ENCODE measurements around the gene BTBD1.
A peak's percentile ranks its signal among the peaks of the same experiment; 100 is the strongest.
"Not testable (repeated sequence)": the region's sequence is repeated elsewhere in the genome, so short reads cannot be mapped to it uniquely, and the experiment has no call there.

BTBD1 gene

GRCh38 chr15:83010709-83011270, 56.3 kb downstream of the BTBD1 start:
- H2AK5ac ChIP-seq (ENCODE audit: low read length), result peak overlapping the region; percentile 1
- H3K79me2 ChIP-seq (ENCODE audit: control insufficient read depth, insufficient read depth, low read length, poor library complexity), result peaks cover 7% of the 10 kb centered on the region
- peak overlapping the region; percentile 76 for H2AFZ ChIP-seq (ENCODE audit: insufficient read depth, low read length, poor library complexity)
- H3K9ac ChIP-seq (ENCODE audit: low read length), result peak overlapping the region; percentile 92
- DNase-seq, result peak; percentile 65 to 74
- peak overlapping the region; percentile 33 for H4K12ac ChIP-seq (ENCODE audit: low read depth, low read length)
- peaks cover 5 to 9% of the 10 kb centered on the region in 2 experiments for H3K4me1 ChIP-seq (ENCODE audit: control insufficient read depth in 1 of 2, insufficient read depth in 2 of 2, low read length in 2 of 2)
- H3K36me3 ChIP-seq (ENCODE audit: control insufficient read depth in 1 of 2, insufficient read depth in 2 of 2, low read length in 2 of 2), result peaks cover 10 to 21% of the 10 kb centered on the region in 2 experiments
- H4K91ac ChIP-seq (ENCODE audit: low read depth, low read length), result peak overlapping the region; percentile 58
- H3K4ac ChIP-seq (ENCODE audit: low read depth, low read length), result peak overlapping the region; percentile 47
- no peak overlapping the region for H2BK12ac ChIP-seq (ENCODE audit: low read length)
- peaks cover 11% of the 10 kb centered on the region for H3K79me1 ChIP-seq (ENCODE audit: low read length)
- H3K27me3 ChIP-seq (ENCODE audit: insufficient read depth, low read length), result no peaks in the 10 kb centered on the region
- peaks cover 2% of the 10 kb centered on the region for H3K9me3 ChIP-seq (ENCODE audit: insufficient read depth, low read depth, low read length)
- no peak overlapping the region for H2BK5ac ChIP-seq (ENCODE audit: low read depth, low read length, poor library complexity)
- no peak overlapping the region for H3K27ac ChIP-seq (ENCODE audit: low read depth, low read length)
- peak overlapping the region; percentile 90 for H3K4me2 ChIP-seq (ENCODE audit: low read length)
- peak overlapping the region; percentile 88 for H4K8ac ChIP-seq (ENCODE audit: low read depth, low read length)
- peak overlapping the region; percentile 42 for H3K18ac ChIP-seq (ENCODE audit: low read length)
- peak overlapping the region; percentile 96 for H3K4me3 ChIP-seq (ENCODE audit: low read depth, low read length)
- WGBS (ENCODE audit: extremely low coverage, insufficient coverage, insufficient read length), result no CpG with 5 or more reads among the region's 15 CpGs
- H3K23ac ChIP-seq (ENCODE audit: low read length), result no peak overlapping the region
- H3K14ac ChIP-seq (ENCODE audit: low read length), result peak overlapping the region; percentile 54
- peak overlapping the region; percentile 9 for H2BK120ac ChIP-seq (ENCODE audit: insufficient read depth, low read length, poor library complexity)

DNA sequence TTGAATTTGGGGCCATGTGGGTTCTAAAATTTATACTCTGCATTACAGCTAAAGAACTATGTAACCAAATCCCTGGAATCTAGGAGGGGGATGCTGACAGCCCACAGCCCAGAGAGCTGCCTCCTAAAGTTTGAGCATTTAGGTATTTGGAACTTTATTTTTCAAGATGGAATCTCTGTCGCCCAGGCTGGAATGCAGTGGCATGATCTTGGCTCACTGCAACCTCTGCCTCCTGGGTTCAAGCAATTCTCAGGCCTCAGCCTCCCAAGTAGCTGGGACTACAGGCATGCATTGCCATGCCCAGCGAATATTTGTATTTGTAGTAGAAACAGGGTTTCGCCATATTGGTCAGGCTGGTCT, 66.4 kb downstream of the BTBD1 start:
- not testable (repeated sequence) for H2BK12ac ChIP-seq (ENCODE audit: low read length); H3K18ac ChIP-seq (ENCODE audit: low read length); DNase-seq; H3K79me2 ChIP-seq (ENCODE audit: control insufficient read depth, insufficient read depth, low read length, poor library complexity); H4K8ac ChIP-seq (ENCODE audit: low read depth, low read length); H3K27ac ChIP-seq (ENCODE audit: low read depth, low read length); H3K23ac ChIP-seq (ENCODE audit: low read length); H2BK120ac ChIP-seq (ENCODE audit: insufficient read depth, low read length, poor library complexity); H2AFZ ChIP-seq (ENCODE audit: insufficient read depth, low read length, poor library complexity); H4K12ac ChIP-seq (ENCODE audit: low read depth, low read length); H3K4me3 ChIP-seq (ENCODE audit: low read depth, low read length); H3K4ac ChIP-seq (ENCODE audit: low read depth, low read length); H3K4me2 ChIP-seq (ENCODE audit: low read length); H3K79me1 ChIP-seq (ENCODE audit: low read length); H2BK5ac ChIP-seq (ENCODE audit: low read depth, low read length, poor library complexity); H3K27me3 ChIP-seq (ENCODE audit: insufficient read depth, low read length); H4K91ac ChIP-seq (ENCODE audit: low read depth, low read length); H3K36me3 ChIP-seq (ENCODE audit: control insufficient read depth in 1 of 2, insufficient read depth in 2 of 2, low read length in 2 of 2); H3K4me1 ChIP-seq (ENCODE audit: control insufficient read depth in 1 of 2, insufficient read depth in 2 of 2, low read length in 2 of 2); H3K14ac ChIP-seq (ENCODE audit: low read length); H2AK5ac ChIP-seq (ENCODE audit: low read length); H3K9ac ChIP-seq (ENCODE audit: low read length); H3K9me3 ChIP-seq (ENCODE audit: insufficient read depth, low read depth, low read length)
- no CpG with 5 or more reads among the region's 3 CpGs for WGBS (ENCODE audit: extremely low coverage, insufficient coverage, insufficient read length)

GRCh38 chr15:82999905-83000671, 67.0 kb downstream of the BTBD1 start:
- H3K18ac ChIP-seq (ENCODE audit: low read length), result no peak overlapping the region
- H2BK5ac ChIP-seq (ENCODE audit: low read depth, low read length, poor library complexity), result no peak overlapping the region
- no peak overlapping the region for H2BK12ac ChIP-seq (ENCODE audit: low read length)
- no peaks in the 10 kb centered on the region for H3K27me3 ChIP-seq (ENCODE audit: insufficient read depth, low read length)
- no peak overlapping the region for H4K8ac ChIP-seq (ENCODE audit: low read depth, low read length)
- H3K14ac ChIP-seq (ENCODE audit: low read length), result no peak overlapping the region
- H3K4me3 ChIP-seq (ENCODE audit: low read depth, low read length), result no peak overlapping the region
- no peak overlapping the region for H2AK5ac ChIP-seq (ENCODE audit: low read length)
- H3K4me1 ChIP-seq (ENCODE audit: control insufficient read depth in 1 of 2, insufficient read depth in 2 of 2, low read length in 2 of 2), result no peaks in the 10 kb centered on the region
- H4K12ac ChIP-seq (ENCODE audit: low read depth, low read length), result no peak overlapping the region
- no peak overlapping the region for H3K4me2 ChIP-seq (ENCODE audit: low read length)
- H3K79me2 ChIP-seq (ENCODE audit: control insufficient read depth, insufficient read depth, low read length, poor library complexity), result no peaks in the 10 kb centered on the region
- H4K91ac ChIP-seq (ENCODE audit: low read depth, low read length), result no peak overlapping the region
- H3K27ac ChIP-seq (ENCODE audit: low read depth, low read length), result no peak overlapping the region
- no peak overlapping the region for H3K4ac ChIP-seq (ENCODE audit: low read depth, low read length)
- H2AFZ ChIP-seq (ENCODE audit: insufficient read depth, low read length, poor library complexity), result no peak overlapping the region
- H2BK120ac ChIP-seq (ENCODE audit: insufficient read depth, low read length, poor library complexity), result no peak overlapping the region
- no peaks in the 10 kb centered on the region for H3K36me3 ChIP-seq (ENCODE audit: control insufficient read depth in 1 of 2, insufficient read depth in 2 of 2, low read length in 2 of 2)
- no peaks in the 10 kb centered on the region for H3K79me1 ChIP-seq (ENCODE audit: low read length)
- H3K9ac ChIP-seq (ENCODE audit: low read length), result no peak overlapping the region
- peak; percentile 8 to 64 for DNase-seq
- no peak overlapping the region for H3K23ac ChIP-seq (ENCODE audit: low read length)
- WGBS (ENCODE audit: extremely low coverage, insufficient coverage, insufficient read length), result no CpG with 5 or more reads among the region's 6 CpGs
- peaks cover 2% of the 10 kb centered on the region for H3K9me3 ChIP-seq (ENCODE audit: insufficient read depth, low read depth, low read length)

GRCh38 chr15:82999426-82999825, 67.6 kb downstream of the BTBD1 start:
- Histone ChIP-seq H4K12ac (ENCODE audit: low read depth, low read length) (no peak overlapping the region), H3K23ac (ENCODE audit: low read length) (no peak overlapping the region), H3K4me3 (ENCODE audit: low read depth, low read length) (no peak overlapping the region), H3K79me2 (ENCODE audit: control insufficient read depth, insufficient read depth, low read length, poor library complexity) (no peaks in the 10 kb centered on the region), H2BK120ac (ENCODE audit: insufficient read depth, low read length, poor library complexity) (no peak overlapping the region), H3K9me3 (ENCODE audit: insufficient read depth, low read depth, low read length) (peaks cover 2% of the 10 kb centered on the region), H3K4me2 (ENCODE audit: low read length) (no peak overlapping the region), H2BK5ac (ENCODE audit: low read depth, low read length, poor library complexity) (no peak overlapping the region), H3K36me3 (ENCODE audit: control insufficient read depth in 1 of 2, insufficient read depth in 2 of 2, low read length in 2 of 2) (no peaks in the 10 kb centered on the region), H3K27ac (ENCODE audit: low read depth, low read length) (no peak overlapping the region), H3K27me3 (ENCODE audit: insufficient read depth, low read length) (no peaks in the 10 kb centered on the region), H3K18ac (ENCODE audit: low read length) (no peak overlapping the region), H2AFZ (ENCODE audit: insufficient read depth, low read length, poor library complexity) (no peak overlapping the region), H4K91ac (ENCODE audit: low read depth, low read length) (no peak overlapping the region), H2BK12ac (ENCODE audit: low read length) (no peak overlapping the region), H3K79me1 (ENCODE audit: low read length) (no peaks in the 10 kb centered on the region), H3K9ac (ENCODE audit: low read length) (no peak overlapping the region), H2AK5ac (ENCODE audit: low read length) (no peak overlapping the region), H3K4me1 (ENCODE audit: control insufficient read depth in 1 of 2, insufficient read depth in 2 of 2, low read length in 2 of 2) (no peaks in the 10 kb centered on the region), H3K4ac (ENCODE audit: low read depth, low read length) (no peak overlapping the region), H3K14ac (ENCODE audit: low read length) (no peak overlapping the region), H4K8ac (ENCODE audit: low read depth, low read length) (no peak overlapping the region)
- WGBS (ENCODE audit: extremely low coverage, insufficient coverage, insufficient read length), result no CpG with 5 or more reads among the region's 6 CpGs
- no peak for DNase-seq

Measured in trophoblast cell (in vitro differentiated cells and primary cell).